NB4 (cell line): ENCODE data around the gene GPR158.

Source experiments
- POLR2A ChIP-seq: IDR thresholded peaks from 2 replicates; pipeline ENCODE4 v1.6.1; 2011; ENCODE audit warnings: mild to moderate bottlenecking; ENCODE audit not compliant: insufficient read length; ENCODE audit errors: extremely low read depth
- TF ChIP-seq, protein P1 (sequence below): IDR thresholded peaks from one replicate; pipeline ENCODE4 v1.5.1; 2012; ENCODE audit warnings: low read depth, low read length
- TF ChIP-seq, protein P2 (sequence below): IDR thresholded peaks from 2 replicates; pipeline ENCODE4 v1.6.1; 2011; ENCODE audit warnings: low read depth, low read length

DNA sequence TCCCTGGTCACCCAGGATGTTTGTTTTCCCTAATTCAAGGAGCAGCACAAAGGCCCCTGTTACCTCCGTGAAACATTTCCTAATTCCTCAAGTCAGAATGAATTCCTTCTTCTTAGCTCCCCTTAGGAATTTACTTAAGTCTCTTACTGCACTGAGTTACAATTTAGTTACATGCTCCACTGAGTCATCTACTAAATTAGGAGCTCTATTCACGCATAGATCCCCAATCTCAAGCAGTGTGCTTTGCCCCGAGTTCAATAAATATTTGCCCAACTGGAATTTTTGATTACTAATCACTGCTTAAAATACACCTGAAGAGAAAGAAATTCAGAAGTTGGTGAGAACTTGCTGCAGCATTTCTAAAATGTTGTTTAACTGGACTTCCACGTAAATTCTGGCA is 429.8 kb downstream of the GPR158 start:
- TF ChIP-seq POLR2A: no peak
- TF ChIP-seq, protein P1, sequence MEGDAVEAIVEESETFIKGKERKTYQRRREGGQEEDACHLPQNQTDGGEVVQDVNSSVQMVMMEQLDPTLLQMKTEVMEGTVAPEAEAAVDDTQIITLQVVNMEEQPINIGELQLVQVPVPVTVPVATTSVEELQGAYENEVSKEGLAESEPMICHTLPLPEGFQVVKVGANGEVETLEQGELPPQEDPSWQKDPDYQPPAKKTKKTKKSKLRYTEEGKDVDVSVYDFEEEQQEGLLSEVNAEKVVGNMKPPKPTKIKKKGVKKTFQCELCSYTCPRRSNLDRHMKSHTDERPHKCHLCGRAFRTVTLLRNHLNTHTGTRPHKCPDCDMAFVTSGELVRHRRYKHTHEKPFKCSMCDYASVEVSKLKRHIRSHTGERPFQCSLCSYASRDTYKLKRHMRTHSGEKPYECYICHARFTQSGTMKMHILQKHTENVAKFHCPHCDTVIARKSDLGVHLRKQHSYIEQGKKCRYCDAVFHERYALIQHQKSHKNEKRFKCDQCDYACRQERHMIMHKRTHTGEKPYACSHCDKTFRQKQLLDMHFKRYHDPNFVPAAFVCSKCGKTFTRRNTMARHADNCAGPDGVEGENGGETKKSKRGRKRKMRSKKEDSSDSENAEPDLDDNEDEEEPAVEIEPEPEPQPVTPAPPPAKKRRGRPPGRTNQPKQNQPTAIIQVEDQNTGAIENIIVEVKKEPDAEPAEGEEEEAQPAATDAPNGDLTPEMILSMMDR: no peak
- TF ChIP-seq, protein P2, sequence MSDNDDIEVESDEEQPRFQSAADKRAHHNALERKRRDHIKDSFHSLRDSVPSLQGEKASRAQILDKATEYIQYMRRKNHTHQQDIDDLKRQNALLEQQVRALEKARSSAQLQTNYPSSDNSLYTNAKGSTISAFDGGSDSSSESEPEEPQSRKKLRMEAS: no peak
